Measurements from ENCODE around the gene CCDC34.
A peak's percentile ranks its signal among the peaks of the same experiment; 100 is the strongest.

Gene CCDC34

GRCh38 chr11:27404427-27404826 is 41.4 kb upstream of the CCDC34 start:
- H3K4me3 ChIP-seq (ENCODE audit: low read depth in 1 of 2, low read length in 2 of 2): no peak overlapping the region
- H3K9ac ChIP-seq (ENCODE audit: low read depth in 1 of 2, low read length in 2 of 2): no peak overlapping the region
- no peaks in the 10 kb centered on the region for H3K27me3 ChIP-seq (ENCODE audit: control insufficient read depth in 1 of 2, insufficient read depth in 2 of 2, low read length in 2 of 2)
- peaks cover 0 to 3% of the 10 kb centered on the region in 2 donors for H3K36me3 ChIP-seq (ENCODE audit: control insufficient read depth in 1 of 2, insufficient read depth in 2 of 2, low read length in 2 of 2)
- H3K9me3 ChIP-seq (ENCODE audit: control insufficient read depth in 1 of 2, low read length in 2 of 2): no peaks in the 10 kb centered on the region
- peaks cover 0 to 13% of the 10 kb centered on the region in 2 donors for H3K4me1 ChIP-seq (ENCODE audit: control insufficient read depth in 1 of 2, insufficient read depth in 2 of 2, low read length in 2 of 2)
- no peak overlapping the region for H3K27ac ChIP-seq (ENCODE audit: low read depth, low read length)

DNA sequence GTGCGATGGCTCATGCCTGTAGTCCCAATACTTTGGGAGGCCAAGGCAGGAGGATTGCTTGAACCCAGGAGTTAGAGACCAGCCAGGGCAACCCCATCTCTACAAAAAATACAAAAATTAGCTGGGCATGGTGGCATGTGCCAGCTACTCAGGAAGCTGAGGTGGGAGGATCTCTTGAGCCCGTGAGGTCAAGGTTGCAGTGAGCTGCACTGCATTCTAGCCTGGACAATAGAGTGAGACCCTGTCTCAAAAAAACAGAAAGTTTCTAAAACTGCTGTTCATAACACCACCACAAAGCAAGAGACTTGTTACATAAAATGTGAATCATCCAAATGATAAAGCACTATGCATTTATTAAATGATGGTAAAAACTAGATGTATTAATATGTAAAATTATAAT is 40.2 kb upstream of the CCDC34 start:
- no peak overlapping the region for H3K27ac ChIP-seq (ENCODE audit: low read depth, low read length)
- H3K36me3 ChIP-seq (ENCODE audit: control insufficient read depth in 1 of 2, insufficient read depth in 2 of 2, low read length in 2 of 2): peaks cover 0 to 3% of the 10 kb centered on the region in 2 donors
- H3K27me3 ChIP-seq (ENCODE audit: control insufficient read depth in 1 of 2, insufficient read depth in 2 of 2, low read length in 2 of 2): no peaks in the 10 kb centered on the region
- H3K4me1 ChIP-seq (ENCODE audit: control insufficient read depth in 1 of 2, insufficient read depth in 2 of 2, low read length in 2 of 2): peaks cover 9 to 19% of the 10 kb centered on the region in 2 donors
- no peak overlapping the region for H3K9ac ChIP-seq (ENCODE audit: low read depth in 1 of 2, low read length in 2 of 2)
- no peaks in the 10 kb centered on the region for H3K9me3 ChIP-seq (ENCODE audit: control insufficient read depth in 1 of 2, low read length in 2 of 2)
- no peak overlapping the region for H3K4me3 ChIP-seq (ENCODE audit: low read depth in 1 of 2, low read length in 2 of 2)

GRCh38 chr11:27402450-27402849 is 39.4 kb upstream of the CCDC34 start:
- Histone ChIP-seq H3K9ac (ENCODE audit: low read depth in 1 of 2, low read length in 2 of 2) (no peak overlapping the region), H3K4me3 (ENCODE audit: low read depth in 1 of 2, low read length in 2 of 2) (no peak overlapping the region), H3K27me3 (ENCODE audit: control insufficient read depth in 1 of 2, insufficient read depth in 2 of 2, low read length in 2 of 2) (no peaks in the 10 kb centered on the region), H3K9me3 (ENCODE audit: control insufficient read depth in 1 of 2, low read length in 2 of 2) (no peaks in the 10 kb centered on the region), H3K4me1 (ENCODE audit: control insufficient read depth in 1 of 2, insufficient read depth in 2 of 2, low read length in 2 of 2) (peaks cover 16 to 26% of the 10 kb centered on the region in 2 donors), H3K36me3 (ENCODE audit: control insufficient read depth in 1 of 2, insufficient read depth in 2 of 2, low read length in 2 of 2) (peaks cover 0 to 3% of the 10 kb centered on the region in 2 donors), H3K27ac (ENCODE audit: low read depth, low read length) (no peak overlapping the region)

DNA sequence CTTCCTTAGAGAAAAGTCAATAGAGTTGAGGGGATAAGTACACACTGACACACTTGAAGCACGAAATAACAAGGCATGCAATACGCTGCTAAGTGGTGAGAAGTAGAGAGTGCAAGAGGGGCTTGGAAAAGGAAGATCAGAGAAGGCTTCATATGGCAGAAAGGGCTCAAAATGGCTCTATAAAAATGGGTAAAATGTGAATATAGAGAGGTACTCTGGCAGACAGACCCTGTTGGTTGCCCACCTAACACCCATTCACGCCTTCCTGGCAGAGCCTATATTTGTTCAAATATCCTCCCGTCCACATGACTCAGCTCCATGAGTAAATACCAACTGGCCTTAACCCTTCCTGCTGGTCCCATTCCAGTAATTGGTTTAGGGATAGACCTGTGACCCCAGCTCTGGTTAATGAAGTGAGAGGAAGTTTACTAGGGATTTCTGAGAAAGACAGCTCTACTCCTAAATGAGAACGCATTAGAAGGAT is 38.9 kb upstream of the CCDC34 start:
- Histone ChIP-seq H3K4me1 (ENCODE audit: control insufficient read depth in 1 of 2, insufficient read depth in 2 of 2, low read length in 2 of 2) (peaks cover 20 to 32% of the 10 kb centered on the region in 2 donors), H3K27me3 (ENCODE audit: control insufficient read depth in 1 of 2, insufficient read depth in 2 of 2, low read length in 2 of 2) (no peaks in the 10 kb centered on the region), H3K9me3 (ENCODE audit: control insufficient read depth in 1 of 2, low read length in 2 of 2) (no peaks in the 10 kb centered on the region), H3K27ac (ENCODE audit: low read depth, low read length) (no peak overlapping the region), H3K36me3 (ENCODE audit: control insufficient read depth in 1 of 2, insufficient read depth in 2 of 2, low read length in 2 of 2) (no peaks in the 10 kb centered on the region), H3K9ac (ENCODE audit: low read depth in 1 of 2, low read length in 2 of 2) (no peak overlapping the region), H3K4me3 (ENCODE audit: low read depth in 1 of 2, low read length in 2 of 2) (no peak overlapping the region)

DNA sequence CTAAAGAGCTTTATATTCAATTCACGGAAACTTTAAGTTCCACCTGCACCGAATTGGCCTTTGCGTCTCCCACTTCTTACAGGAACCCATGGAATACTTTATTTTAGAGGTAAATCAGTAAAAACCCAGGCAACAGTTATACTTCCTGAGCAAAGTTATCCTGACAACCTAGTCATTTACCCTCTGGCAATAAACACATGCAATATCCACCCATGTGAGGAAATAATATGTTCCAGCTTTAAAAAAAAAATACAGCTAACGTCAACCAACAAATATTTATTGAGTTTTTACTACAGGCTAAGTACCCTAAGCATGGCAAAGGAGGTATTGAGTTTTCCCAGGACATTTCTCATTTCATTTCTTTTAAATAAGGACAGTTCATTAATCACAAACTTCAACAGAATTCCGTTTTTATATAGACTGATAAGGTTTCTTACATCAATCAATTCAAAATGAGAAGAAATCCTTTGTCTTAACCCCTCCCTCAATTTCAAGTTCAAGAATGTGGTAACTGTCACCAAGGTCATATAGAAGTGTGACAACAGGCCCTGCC is 38.3 kb upstream of the CCDC34 start:
- H3K9ac ChIP-seq (ENCODE audit: low read depth in 1 of 2, low read length in 2 of 2): no peak overlapping the region
- H3K36me3 ChIP-seq (ENCODE audit: control insufficient read depth in 1 of 2, insufficient read depth in 2 of 2, low read length in 2 of 2): no peaks in the 10 kb centered on the region
- H3K27me3 ChIP-seq (ENCODE audit: control insufficient read depth in 1 of 2, insufficient read depth in 2 of 2, low read length in 2 of 2): no peaks in the 10 kb centered on the region
- H3K27ac ChIP-seq (ENCODE audit: low read depth, low read length): no peak overlapping the region
- peaks cover 25 to 36% of the 10 kb centered on the region in 2 donors for H3K4me1 ChIP-seq (ENCODE audit: control insufficient read depth in 1 of 2, insufficient read depth in 2 of 2, low read length in 2 of 2)
- H3K9me3 ChIP-seq (ENCODE audit: control insufficient read depth in 1 of 2, low read length in 2 of 2): no peaks in the 10 kb centered on the region
- H3K4me3 ChIP-seq (ENCODE audit: low read depth in 1 of 2, low read length in 2 of 2): no peak overlapping the region

GRCh38 chr11:27398400-27398770 is 35.4 kb upstream of the CCDC34 start:
- H3K27ac ChIP-seq (ENCODE audit: low read depth, low read length): no peak overlapping the region
- no peak overlapping the region for H3K4me3 ChIP-seq (ENCODE audit: low read depth in 1 of 2, low read length in 2 of 2)
- H3K9me3 ChIP-seq (ENCODE audit: control insufficient read depth in 1 of 2, low read length in 2 of 2): no peaks in the 10 kb centered on the region
- H3K4me1 ChIP-seq (ENCODE audit: control insufficient read depth in 1 of 2, insufficient read depth in 2 of 2, low read length in 2 of 2): peaks cover 43 to 53% of the 10 kb centered on the region in 2 donors
- no peaks in the 10 kb centered on the region for H3K36me3 ChIP-seq (ENCODE audit: control insufficient read depth in 1 of 2, insufficient read depth in 2 of 2, low read length in 2 of 2)
- no peaks in the 10 kb centered on the region for H3K27me3 ChIP-seq (ENCODE audit: control insufficient read depth in 1 of 2, insufficient read depth in 2 of 2, low read length in 2 of 2)
- no peak overlapping the region for H3K9ac ChIP-seq (ENCODE audit: low read depth in 1 of 2, low read length in 2 of 2)

DNA sequence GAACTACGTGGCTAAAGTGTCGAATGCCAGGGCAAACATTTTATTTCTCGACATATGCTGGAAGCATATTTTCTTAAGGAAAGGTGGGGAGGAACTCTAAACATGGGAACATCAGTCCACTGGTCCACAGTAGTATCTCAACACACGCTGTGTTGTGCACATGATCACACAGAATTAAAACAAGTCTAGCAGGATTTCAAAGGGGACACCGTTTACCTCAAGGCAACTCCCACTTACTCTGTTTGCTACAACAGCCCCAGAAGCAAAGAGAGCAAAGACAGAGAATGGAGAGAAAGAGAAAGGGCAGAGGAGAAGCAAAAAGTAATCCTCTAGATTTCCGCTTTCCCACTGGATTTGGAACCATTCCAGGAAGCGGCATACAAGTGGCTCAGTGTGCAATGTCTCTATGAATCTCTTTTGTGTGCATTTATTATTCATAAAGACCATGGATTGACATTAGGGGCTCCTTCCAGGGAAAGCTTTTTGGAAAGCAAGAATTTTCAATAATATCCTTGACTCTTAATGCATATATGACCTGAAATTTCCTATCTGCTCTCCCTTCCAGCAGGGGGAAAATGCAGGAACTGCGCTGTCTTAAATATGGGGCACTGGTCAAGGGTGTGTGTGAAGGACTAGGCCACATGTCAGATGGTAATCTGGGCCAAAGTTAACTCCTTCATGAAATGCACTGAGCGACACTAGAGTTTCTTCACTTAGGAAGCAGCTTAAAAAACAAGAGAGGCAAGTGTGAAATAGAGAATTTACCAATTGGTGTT is 34.8 kb upstream of the CCDC34 start:
- no peaks in the 10 kb centered on the region for H3K36me3 ChIP-seq (ENCODE audit: control insufficient read depth in 1 of 2, insufficient read depth in 2 of 2, low read length in 2 of 2)
- no peaks in the 10 kb centered on the region for H3K27me3 ChIP-seq (ENCODE audit: control insufficient read depth in 1 of 2, insufficient read depth in 2 of 2, low read length in 2 of 2)
- peaks cover 43 to 57% of the 10 kb centered on the region in 2 donors for H3K4me1 ChIP-seq (ENCODE audit: control insufficient read depth in 1 of 2, insufficient read depth in 2 of 2, low read length in 2 of 2)
- no peaks in the 10 kb centered on the region for H3K9me3 ChIP-seq (ENCODE audit: control insufficient read depth in 1 of 2, low read length in 2 of 2)
- no peak overlapping the region for H3K27ac ChIP-seq (ENCODE audit: low read depth, low read length)
- H3K4me3 ChIP-seq (ENCODE audit: low read depth in 1 of 2, low read length in 2 of 2): no peak overlapping the region
- no peak overlapping the region for H3K9ac ChIP-seq (ENCODE audit: low read depth in 1 of 2, low read length in 2 of 2)

DNA sequence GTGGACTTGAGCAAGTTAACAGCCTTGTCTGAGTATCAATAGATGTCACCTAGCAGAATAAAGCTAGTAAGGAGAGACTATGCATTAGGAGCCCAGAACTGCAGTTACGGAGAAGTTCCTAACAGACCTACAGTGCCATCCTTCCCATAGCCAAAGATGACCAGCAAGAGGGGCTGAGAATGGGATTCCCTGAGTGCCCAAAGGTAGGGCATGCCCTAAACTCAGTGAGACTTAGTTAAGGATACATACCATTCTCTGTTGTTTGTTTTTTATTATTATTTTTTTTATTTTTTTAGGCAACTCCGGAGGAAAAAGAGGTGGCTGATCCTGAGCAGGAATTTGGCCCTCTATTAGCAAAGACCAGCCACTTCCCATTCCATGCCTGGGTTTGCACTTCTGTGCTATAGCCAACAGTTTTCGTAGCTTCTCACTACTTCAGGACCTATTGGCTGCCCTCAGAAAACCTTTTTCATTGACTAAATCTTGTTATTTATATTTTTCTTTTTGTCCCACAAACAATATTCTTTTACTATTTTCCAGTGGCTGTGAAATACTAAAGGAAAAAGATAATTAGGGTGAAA is 33.3 kb upstream of the CCDC34 start:
- no peaks in the 10 kb centered on the region for H3K27me3 ChIP-seq (ENCODE audit: control insufficient read depth in 1 of 2, insufficient read depth in 2 of 2, low read length in 2 of 2)
- H3K27ac ChIP-seq (ENCODE audit: low read depth, low read length): peak overlapping the region; percentile 73
- no peaks in the 10 kb centered on the region for H3K36me3 ChIP-seq (ENCODE audit: control insufficient read depth in 1 of 2, insufficient read depth in 2 of 2, low read length in 2 of 2)
- H3K4me1 ChIP-seq (ENCODE audit: control insufficient read depth in 1 of 2, insufficient read depth in 2 of 2, low read length in 2 of 2): peaks cover 47 to 59% of the 10 kb centered on the region in 2 donors
- H3K4me3 ChIP-seq (ENCODE audit: low read depth in 1 of 2, low read length in 2 of 2): peak overlapping the region; percentile 38 to 55
- peak overlapping the region in 1 of 2 donors; percentile 34 for H3K9ac ChIP-seq (ENCODE audit: low read depth in 1 of 2, low read length in 2 of 2)
- no peaks in the 10 kb centered on the region for H3K9me3 ChIP-seq (ENCODE audit: control insufficient read depth in 1 of 2, low read length in 2 of 2)

DNA sequence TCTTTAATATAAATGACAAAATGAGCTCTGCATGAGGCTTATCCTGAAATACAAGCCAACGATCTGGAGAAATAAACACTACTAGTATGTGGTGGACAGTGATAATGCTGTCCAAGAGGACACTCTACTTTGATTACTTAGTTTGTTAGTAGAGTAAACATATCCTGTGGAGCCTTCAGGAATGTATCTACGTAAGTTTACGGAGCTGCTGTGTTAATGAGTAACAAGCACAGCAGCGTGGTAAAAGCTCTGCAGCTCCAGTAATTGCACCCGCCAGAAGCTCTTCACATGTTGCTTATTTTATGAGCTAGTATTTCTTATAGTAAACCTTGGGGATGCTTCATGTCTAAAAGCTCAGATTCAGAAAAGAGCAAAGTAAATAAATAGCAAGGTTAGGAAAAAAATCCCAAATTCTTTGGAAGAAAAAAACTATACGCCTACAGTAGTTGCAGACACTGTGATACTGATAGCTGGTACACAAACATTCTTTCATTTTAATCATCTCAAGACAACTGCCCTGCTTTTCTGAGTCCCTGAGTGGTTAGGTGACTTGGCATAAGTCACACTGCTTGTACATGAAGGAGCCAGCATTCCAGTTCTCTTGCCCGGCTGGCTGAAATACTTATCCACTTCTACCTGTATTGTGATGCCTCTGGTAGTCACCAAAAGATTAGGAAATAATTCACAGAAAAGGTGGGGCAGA is 32.7 kb upstream of the CCDC34 start:
- H3K36me3 ChIP-seq (ENCODE audit: control insufficient read depth in 1 of 2, insufficient read depth in 2 of 2, low read length in 2 of 2): no peaks in the 10 kb centered on the region
- peak overlapping the region in 1 of 2 donors; percentile 34 for H3K9ac ChIP-seq (ENCODE audit: low read depth in 1 of 2, low read length in 2 of 2)
- H3K9me3 ChIP-seq (ENCODE audit: control insufficient read depth in 1 of 2, low read length in 2 of 2): no peaks in the 10 kb centered on the region
- H3K27me3 ChIP-seq (ENCODE audit: control insufficient read depth in 1 of 2, insufficient read depth in 2 of 2, low read length in 2 of 2): no peaks in the 10 kb centered on the region
- H3K4me3 ChIP-seq (ENCODE audit: low read depth in 1 of 2, low read length in 2 of 2): peak overlapping the region; percentile 38 to 55
- peaks cover 48 to 65% of the 10 kb centered on the region in 2 donors for H3K4me1 ChIP-seq (ENCODE audit: control insufficient read depth in 1 of 2, insufficient read depth in 2 of 2, low read length in 2 of 2)
- H3K27ac ChIP-seq (ENCODE audit: low read depth, low read length): peak overlapping the region; percentile 73

DNA sequence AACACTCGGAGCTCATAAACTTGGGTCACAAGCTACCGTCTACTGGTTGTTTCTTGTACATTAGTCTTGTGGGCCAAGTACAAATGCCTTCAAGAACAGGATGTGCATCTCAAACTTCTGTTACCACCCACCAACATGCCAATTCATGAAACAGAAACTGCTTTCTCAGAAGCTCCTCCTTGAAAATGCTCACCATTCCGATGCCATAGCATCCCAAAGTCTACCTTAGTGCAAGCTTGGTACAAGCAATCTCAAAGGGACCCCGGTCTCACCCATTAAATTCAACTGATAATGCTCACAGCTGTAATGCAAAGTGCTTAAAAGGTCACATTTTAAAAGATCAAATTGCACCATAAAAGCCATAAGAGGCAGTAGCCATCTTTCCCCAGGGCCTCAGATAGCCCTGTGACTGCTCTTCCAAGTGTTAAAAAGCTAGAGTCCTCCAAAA is 31.8 kb upstream of the CCDC34 start:
- Histone ChIP-seq H3K9me3 (ENCODE audit: control insufficient read depth in 1 of 2, low read length in 2 of 2) (no peaks in the 10 kb centered on the region), H3K27ac (ENCODE audit: low read depth, low read length) (no peak overlapping the region), H3K4me1 (ENCODE audit: control insufficient read depth in 1 of 2, insufficient read depth in 2 of 2, low read length in 2 of 2) (peaks cover 48 to 74% of the 10 kb centered on the region in 2 donors), H3K9ac (ENCODE audit: low read depth in 1 of 2, low read length in 2 of 2) (no peak overlapping the region), H3K36me3 (ENCODE audit: control insufficient read depth in 1 of 2, insufficient read depth in 2 of 2, low read length in 2 of 2) (no peaks in the 10 kb centered on the region), H3K27me3 (ENCODE audit: control insufficient read depth in 1 of 2, insufficient read depth in 2 of 2, low read length in 2 of 2) (no peaks in the 10 kb centered on the region), H3K4me3 (ENCODE audit: low read depth in 1 of 2, low read length in 2 of 2) (no peak overlapping the region)

All from duodenal mucosa (tissue), 2 donors.